Hematopoietic multipotent progenitor cell (in vitro differentiated cells): ENCODE measurements around the gene ZC3H15. TPM values are rescaled to one million over a fixed set of nuclear protein-coding genes. Genes with fewer than 3 reads are reported as not detected.

Experiments used
- DNase-seq, 3 donors: peaks; one replicate each; pipeline ENCODE4 v3.0.0-alpha.2; 2011 to 2015; ENCODE audit warnings: low read depth in 2 of 3, low spot score in 2 of 3
- total RNA-seq: library from RNA; depleted of rRNA; stranded (reverse); fragments of >200 nt; gene quantifications from one replicate; pipeline ENCODE4 v1.2.3, GENCODE V29; 2012

Gene ZC3H15
- total RNA-seq, 1 donor = 16.4 TPM

DNA sequence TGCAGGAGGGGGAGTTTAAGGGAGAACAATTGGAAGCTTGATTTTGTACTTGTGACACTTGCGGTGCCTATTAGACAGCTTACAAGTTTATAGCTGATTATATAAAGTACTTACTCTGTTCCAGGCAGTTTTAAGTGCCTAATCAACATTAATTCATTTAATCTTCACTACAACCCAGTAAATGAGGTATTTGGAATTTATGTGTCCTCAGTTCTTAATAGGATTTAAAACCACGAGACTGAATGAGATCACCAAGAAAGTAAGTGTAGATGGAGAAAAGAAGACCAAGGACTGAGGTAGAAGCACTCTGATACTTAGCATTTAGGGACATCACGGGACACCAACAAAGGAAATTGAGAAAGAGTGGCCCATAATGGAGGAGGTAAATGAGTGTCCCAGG, 49.8 kb downstream of the ZC3H15 start:
- no peak for DNase-seq

DNA sequence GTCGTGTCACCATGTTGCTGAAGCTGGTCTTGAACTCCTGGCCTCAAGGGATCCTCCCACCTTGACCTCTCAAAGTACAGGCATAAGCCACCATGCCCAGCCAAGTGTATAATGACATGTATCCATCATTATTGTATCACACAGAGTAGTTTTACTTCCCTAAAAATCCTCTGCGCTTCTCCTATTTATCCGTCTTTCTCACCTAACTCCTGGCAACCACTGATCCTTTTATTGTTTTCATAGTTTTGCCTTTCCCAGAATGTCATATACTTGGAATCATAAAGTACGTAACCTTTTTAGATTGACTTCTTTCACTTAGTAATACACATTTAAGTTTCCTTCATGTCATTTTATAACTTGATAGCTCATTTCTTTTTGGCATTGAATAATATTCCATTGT, 51.0 kb downstream of the ZC3H15 start:
- DNase-seq = no peak

DNA sequence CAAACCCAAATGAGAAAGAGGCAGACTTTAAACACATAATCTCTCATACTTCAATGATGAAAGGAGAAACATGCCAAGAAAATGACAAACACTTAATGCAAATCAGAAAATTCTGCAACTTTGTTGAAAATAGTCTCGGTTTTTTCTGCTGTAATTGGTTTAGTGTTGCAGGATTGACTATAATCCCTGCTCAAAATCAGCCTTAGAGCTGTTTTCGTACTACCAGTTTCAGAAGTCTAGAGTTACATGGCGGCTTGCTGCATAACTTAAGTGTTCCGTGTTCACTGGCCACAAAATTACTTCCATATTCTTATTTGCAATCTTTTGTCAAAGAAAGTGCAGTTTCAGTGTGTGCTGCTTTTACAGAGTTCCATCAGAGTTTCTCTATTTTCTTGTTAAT, 54.9 kb downstream of the ZC3H15 start:
- no peak for DNase-seq

GRCh38 chr2:186542002-186542401, 55.9 kb downstream of the ZC3H15 start:
- no peak for DNase-seq

DNA sequence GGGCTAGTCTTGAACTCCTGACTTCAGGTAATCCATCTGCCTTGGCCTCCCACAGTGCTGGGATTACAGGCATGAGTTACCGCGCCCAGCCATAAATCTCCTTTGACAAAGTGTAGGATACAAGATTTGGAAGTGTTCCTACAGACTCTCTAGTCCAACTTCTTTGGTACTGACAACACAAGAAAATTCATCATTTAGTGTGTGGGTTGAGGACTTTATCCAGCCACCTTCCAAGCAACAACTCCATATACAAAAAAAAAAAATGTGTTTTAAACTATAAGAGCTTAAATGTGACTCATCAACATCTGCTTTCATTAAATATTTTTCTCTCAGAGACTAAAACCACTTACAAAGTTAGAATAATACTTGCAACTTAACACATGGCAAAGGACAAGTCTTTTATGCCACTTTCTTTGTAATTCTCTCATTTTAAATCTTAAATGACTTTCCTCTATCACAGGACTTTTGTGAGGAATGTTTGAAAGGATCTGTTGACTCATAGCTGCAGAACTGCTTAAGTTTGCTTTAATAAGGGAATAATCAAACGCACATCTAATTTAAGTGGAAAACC, 57.6 kb downstream of the ZC3H15 start:
- DNase-seq = no peak

GRCh38 chr2:186544255-186544675, 58.2 kb downstream of the ZC3H15 start:
- no peak for DNase-seq

DNA sequence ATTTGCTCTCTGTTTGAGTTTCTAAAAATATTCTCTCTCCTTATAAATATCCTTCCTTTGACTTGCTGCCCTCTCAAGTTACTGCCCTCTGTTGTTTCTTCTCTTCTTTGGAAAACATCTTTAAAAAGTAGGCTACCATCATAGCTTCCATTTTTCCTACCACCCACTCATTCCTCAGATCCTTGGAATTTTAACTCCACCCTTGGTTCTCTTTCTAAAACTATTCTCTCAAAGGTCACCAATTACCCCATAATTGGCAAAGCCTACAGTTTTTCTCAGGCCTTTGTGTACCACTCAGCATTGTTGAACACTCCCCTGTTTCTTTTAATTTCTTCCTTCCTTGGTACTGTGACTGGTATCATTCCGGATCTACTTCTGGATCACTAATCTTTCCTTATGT, 60.8 kb downstream of the ZC3H15 start:
- DNase-seq = no peak

DNA sequence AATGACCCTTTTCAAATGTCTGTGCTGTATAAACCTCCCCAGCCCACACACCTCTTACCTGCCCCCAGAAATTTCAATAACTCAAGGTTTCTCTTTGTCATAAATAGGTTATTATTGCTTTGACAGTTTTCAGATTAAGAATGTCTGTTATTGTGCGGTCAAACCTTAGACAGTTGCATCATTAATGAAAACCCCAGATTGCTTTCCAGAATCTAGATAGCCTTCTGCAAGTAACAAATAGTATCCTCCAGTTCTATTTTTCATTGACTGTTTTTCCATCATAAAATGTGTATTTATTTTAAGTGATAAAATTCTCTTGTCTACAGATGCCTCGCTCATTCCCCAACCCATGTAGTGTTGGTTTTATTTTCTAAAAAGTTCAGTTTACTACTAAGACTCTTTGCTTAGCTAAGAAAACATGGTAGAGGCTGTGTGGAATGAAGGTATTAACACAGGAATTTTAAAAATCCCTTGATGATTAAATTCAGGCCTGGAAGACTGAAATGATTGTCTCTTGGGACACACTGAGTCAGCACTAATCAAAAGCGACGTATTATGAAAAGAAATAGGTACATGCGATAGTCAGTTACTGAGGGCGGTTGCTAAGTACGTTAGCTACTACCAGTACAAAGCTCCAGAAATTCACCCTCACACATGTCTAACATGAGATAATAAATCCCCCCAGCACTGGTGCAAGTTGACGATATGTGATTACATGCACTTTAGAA, 65.4 kb downstream of the ZC3H15 start:
- no peak for DNase-seq

DNA sequence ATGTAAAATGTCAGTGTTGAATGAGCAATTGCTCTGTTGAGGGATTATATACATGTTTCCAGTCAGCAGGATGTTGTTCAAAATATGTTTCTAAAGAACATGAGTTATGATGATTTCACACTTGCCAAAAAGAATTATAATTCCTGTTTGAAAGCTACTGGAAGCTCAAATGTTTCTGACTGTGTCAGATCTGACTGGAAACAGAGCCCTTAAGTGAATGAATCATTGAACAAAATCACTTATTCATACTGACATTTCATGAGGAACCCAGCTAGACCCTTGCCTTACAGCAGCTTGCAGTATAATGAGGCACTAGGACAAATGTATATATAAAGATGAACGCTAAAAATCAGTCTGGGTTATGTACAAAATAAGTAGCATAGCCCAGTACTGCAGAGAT, 68.4 kb downstream of the ZC3H15 start:
- no peak for DNase-seq

- DNase-seq = no peak
These were observed 69.0 kb downstream of the ZC3H15 start for GRCh38 chr2:186554850-186555671.

GRCh38 chr2:186558512-186559276, 72.6 kb downstream of the ZC3H15 start:
- no peak for DNase-seq

Other genes starting within 250 kb of the ZC3H15 start
- 7.5 TPM for gene ITGAV, start 103.8 kb downstream of the ZC3H15 start, total RNA-seq
- 6.7 TPM for gene FAM171B, start 207.8 kb downstream of the ZC3H15 start, total RNA-seq